AG08396 (cell line): Measurements from ENCODE around the gene MARK3.
"Not testable (repeated sequence)": the region's sequence is repeated elsewhere in the genome, so short reads cannot be mapped to it uniquely, and the experiment has no call there.

Experiments used
- DNase-seq: peaks from one replicate; pipeline ENCODE4 v3.0.0; 2012; ENCODE audit warnings: low spot score, mixed read lengths

The MARK3 gene

DNA sequence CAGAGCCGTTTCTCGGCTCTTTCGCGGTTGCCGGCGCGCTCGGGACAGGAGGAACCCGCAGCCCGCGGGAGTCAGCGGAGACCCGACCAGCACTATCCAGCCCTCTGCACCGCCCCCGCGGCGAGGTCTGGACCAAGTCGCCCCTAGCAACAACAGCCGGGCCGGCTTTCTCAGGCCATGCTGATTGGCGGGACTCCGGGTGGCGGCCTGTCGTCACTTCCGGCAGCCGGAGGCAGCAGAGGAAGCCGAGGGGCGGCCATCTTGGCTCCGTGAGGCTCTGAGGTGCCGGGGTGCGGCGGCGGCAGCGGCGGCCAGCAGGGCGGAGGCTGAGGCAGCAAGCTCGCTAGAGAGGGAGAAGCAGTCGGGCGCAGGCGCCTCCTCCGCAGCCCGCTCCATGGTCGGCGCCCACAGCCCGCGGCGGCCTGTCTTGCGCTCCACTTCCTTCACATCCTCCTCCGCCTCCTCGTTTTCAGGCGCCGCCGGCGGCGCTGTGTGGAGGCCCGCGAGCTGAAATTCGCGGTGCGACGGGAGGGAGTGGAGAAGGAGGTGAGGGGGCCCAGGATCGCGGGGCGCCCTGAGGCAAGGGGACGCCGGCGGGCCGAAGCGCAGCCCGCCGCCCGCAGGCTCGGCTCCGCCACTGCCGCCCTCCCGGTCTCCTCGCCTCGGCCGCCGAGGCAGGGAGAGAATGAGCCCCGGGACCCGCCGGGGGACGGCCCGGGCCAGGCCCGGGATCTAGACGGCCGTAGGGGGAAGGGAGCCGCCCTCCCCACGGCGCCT, at the start of gene MARK3:
MARK3 (plus strand) TSS at position 264 of the 777 bp plus-strand sequence. CDS start 615 bp downstream, outside the sequence.
- peak; percentile 97 for DNase-seq

DNA sequence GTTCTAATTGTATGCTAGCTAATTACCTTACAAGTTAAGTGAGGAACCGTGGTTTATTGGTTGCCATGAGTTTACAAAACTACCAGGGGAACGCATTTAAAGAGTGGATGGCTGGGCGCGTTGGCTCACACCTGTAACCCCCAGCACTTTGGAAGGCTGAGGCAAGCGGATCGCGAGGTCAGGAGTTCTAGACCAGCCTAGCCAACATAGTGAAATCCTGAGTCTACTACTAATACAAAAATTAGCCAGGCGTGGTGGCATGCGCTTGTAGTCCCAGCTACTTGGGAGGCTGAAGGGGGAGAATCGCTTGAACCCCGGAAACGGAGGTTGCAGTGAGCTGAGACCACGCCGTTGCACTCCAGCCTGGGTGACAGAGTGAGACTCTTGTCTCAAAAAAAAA, 49.0 kb upstream of the MARK3 start:
- DNase-seq: no peak

GRCh38 chr14:103337794-103338193, 47.4 kb upstream of the MARK3 start:
- no peak for DNase-seq

- no peak for DNase-seq
Measured at GRCh38 chr14:103339561-103339960, 45.7 kb upstream of the MARK3 start.

DNA sequence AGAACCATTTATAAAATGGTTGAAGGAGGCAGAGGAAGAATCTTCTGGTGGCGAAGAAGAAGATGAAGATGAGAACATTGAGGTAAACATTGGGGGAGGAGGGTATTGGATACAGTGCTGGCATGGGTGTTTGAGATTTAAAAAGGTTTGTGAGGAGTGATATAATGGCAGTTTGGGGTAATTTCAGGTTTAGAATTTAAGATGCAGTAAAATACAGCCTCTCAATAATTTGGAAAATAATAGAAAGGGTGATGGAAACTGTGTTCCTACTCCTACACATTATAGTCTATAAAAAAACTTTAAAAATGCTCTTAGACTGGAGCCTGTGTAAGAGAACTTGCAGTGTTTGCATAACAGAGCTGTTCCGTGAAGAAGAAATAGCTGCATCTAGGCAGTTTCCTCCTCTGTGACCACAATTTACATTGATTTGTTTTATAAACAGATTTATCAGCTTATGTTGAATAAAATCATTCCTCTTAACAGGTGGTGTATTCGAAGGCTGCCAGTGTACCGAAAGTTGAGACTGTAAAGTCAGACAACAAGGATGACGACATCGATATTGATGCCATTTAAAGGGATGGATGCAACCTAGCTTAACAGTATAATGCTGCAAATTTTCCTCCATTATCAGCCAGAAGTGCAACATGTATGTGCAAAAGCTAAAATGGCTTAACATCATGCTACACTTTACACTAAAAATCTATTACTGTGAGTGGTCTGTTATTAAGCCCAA, 44.6 kb upstream of the MARK3 start:
- DNase-seq: no peak

GRCh38 chr14:103341250-103342129, 43.7 kb upstream of the MARK3 start:
- no peak for DNase-seq

DNA sequence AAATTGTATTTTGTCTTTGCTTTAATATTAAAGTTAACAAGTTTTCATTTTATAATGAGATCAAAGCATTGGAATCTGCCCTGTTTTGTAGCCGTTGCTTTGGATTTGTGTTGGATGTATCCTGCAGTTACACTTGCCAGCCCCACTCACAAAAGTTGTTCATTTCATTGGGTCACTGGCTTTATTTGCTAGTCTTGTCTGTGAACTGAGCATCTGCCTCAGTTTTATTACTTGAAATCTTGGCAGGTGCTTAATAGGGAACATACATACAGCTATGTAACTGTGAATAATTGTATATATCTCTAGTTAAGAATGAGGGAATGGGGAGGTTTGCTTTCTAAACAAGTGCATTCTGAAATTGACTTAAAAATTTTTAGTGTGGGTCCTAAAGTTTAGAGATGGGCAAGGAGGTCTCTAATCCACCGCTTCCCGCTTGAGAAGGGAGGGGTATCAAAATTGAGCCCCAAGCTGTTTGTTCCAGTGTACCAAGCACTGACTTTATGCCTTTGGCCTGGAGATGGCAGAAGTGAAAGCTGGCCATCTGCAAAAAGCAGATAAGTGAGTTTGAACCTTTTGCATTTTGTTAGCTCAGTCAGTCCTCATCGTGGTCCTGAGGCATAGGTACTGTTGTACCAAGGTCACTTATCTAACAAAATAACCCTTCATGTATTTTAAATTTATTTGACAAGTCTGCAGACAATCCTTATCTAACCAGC, 41.9 kb upstream of the MARK3 start:
- no peak for DNase-seq

DNA sequence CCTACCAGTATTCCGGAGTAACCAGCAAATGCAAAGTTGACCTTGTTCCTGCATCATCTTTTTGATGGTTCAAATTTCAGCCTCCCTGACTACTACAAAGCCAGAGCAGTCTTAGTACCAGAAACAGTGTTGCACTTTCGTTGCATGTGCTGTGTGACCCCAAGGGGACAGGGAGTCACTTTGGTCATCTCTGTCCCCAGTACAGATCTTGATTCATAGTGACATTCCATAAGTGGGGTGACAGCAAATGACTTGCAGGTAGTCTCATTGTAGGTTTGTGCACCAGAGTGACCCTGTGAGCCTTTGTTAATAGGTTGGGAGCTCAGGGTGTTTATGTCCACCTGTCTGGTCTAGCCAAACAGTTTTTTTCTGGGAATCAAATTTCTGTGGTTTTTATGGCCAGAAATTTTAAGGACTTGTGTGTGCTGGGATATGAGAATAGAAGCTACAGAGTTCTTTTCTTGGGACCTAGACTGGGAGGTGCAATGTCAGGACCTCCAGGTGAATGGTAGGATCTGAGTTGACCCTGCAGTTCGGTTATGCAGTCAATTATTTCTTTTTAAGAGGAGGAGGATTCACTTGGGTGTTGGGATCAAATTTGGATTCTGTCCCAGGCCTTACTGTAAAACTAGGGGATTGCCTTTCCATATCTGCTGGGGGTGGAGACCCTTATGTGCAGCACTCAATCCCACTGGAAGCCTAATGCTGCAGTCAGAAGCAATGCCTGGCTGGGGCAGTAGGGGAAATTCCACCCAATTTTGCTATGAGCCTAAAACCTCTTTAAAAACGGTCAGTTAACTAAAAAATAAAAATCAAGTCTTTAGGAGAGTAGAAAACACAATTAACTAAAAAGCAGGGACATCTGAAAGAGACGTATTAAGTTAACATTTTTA, 41.1 kb upstream of the MARK3 start:
- DNase-seq: no peak

GRCh38 chr14:103346286-103346685, 38.9 kb upstream of the MARK3 start:
- DNase-seq: no peak

DNA sequence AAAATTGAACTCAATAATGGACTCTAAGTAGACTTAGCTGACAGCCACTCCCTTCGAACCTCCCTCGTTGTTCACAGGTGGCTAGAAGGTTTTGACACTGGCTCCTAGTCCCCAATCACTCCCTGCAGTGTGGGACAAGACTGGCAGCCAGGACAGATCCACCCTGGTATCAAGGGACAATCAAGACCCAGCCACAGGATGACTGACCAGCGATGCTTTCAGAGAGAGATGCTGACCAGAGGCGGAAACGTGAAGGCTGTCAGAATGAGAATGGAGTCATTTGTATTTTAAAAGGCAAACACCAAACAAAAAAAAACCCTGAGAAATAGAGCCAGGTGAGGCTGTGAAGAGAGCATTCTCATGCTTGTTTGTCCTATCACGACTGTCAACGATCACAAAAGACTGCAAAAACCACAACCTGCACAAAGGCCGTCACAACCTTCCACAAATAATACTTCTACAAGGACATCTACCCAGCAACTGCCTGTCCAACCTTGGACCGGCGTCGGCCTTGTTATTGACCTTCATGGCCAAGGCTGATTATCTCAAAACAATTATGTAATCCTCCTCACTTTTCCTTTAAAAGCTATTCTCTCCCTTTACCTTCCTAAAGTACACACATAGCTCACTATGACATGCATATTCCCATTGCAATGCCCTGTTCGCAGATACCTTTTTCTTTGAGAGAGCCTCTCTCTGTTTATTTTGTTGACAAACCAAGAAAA, 38.0 kb upstream of the MARK3 start:
- no peak for DNase-seq

GRCh38 chr14:103348154-103348553, 37.1 kb upstream of the MARK3 start:
- no peak for DNase-seq

- DNase-seq: no peak
Measured at GRCh38 chr14:103349982-103350381, 35.2 kb upstream of the MARK3 start.

GRCh38 chr14:103353362-103353761, 31.9 kb upstream of the MARK3 start:
- DNase-seq: no peak

GRCh38 chr14:103354141-103354540, 31.1 kb upstream of the MARK3 start:
- no peak for DNase-seq

- no peak for DNase-seq
Measured at GRCh38 chr14:103356024-103356682, 29.1 kb upstream of the MARK3 start.

DNA sequence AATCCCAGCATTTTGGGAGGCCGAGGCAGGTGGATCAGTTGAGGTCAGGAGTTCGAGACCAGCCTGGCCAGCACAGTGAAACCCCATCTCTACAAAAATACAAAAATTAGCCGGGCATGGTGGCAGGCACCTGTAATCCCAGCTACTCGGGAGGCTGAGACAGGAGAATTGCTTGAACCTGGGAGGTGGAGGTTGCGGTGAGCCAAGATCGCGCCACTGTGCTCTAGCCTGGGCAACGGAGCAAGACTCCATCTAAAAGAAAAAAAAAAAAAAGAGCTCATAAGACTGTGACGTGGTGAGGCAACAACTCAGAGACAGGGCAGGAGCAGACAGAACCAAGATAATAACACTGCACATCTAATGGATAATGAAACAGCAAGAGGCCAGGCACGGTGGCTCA, 27.7 kb upstream of the MARK3 start:
- DNase-seq: not testable (repeated sequence)

- no peak for DNase-seq
Measured at GRCh38 chr14:103360548-103360947, 24.7 kb upstream of the MARK3 start.

DNA sequence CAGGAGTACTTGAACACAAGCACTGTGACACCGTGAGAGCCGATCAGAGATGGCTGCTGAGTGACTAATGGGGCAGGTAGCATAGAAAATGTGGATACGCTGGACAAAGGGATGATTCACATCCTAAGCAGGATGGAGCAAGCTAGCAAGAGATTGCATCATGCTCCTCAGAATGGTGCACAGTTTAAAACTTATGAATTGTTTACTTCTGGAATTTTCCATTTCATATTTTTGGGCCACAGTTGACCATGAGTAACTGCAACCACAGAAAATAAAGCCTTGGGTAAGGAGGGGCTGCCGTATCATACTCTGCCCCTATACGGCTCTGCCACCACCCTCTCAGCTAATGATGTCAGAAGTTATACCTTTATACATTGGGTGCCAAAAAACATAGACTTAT, 23.3 kb upstream of the MARK3 start:
- DNase-seq: peak; percentile 75

DNA sequence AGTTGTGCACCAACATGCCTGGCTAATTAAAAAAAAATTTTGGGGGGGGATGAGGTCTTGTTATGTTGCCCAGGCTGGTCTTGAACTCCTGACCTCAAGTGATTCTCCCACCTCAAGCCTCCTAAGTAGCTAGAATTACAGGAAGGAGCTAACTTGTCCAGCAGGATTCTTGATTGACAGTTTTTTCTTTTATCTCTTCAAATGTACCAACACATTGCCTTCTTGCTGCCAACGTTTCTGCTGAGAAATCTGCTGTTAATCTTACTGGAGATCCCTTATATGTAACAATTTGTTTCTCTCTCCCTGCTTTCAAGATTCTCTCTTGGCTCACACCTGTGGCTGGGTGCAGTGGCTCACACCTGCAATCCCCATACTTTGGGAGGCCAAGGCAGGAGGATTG, 22.4 kb upstream of the MARK3 start:
- no peak for DNase-seq

- no peak for DNase-seq
Measured at GRCh38 chr14:103366741-103367140, 18.5 kb upstream of the MARK3 start.
